ENCODE measurements around the gene MYB.
"Not testable (repeated sequence)": the region's sequence is repeated elsewhere in the genome, so short reads cannot be mapped to it uniquely, and the experiment has no call there.

The MYB gene

DNA sequence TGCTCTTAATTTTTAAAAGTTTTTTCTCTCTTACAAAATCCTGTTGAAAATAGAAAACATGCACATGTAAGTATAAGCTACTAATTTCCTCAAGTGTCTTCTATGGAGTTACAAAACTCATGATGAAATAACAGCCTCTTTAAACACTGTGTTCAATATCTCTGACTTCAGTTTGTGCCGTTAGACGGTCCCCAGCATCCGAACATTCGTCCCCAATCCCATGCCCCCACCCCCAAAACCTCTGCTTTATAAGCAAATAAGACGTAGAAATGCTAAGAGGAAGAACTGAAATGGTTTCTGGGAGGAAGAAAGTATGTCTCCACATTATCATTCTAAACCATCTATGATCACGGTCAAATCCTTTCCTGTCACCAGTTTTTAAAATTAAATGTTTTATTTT lies 31.7 kb upstream of the MYB start:
- DNase-seq = no peak
- Histone ChIP-seq H3K36me3 (replicated peaks) (no peaks in the 10 kb centered on the region), H3K27ac (no peak overlapping the region), H3K4me3 (ENCODE audit: low read depth, low read length) (no peak overlapping the region), H3K27me3 (replicated peaks) (no peaks in the 10 kb centered on the region)
- TF ChIP-seq, protein P1, sequence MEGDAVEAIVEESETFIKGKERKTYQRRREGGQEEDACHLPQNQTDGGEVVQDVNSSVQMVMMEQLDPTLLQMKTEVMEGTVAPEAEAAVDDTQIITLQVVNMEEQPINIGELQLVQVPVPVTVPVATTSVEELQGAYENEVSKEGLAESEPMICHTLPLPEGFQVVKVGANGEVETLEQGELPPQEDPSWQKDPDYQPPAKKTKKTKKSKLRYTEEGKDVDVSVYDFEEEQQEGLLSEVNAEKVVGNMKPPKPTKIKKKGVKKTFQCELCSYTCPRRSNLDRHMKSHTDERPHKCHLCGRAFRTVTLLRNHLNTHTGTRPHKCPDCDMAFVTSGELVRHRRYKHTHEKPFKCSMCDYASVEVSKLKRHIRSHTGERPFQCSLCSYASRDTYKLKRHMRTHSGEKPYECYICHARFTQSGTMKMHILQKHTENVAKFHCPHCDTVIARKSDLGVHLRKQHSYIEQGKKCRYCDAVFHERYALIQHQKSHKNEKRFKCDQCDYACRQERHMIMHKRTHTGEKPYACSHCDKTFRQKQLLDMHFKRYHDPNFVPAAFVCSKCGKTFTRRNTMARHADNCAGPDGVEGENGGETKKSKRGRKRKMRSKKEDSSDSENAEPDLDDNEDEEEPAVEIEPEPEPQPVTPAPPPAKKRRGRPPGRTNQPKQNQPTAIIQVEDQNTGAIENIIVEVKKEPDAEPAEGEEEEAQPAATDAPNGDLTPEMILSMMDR (IDR thresholded peaks at IDR 0.05; ENCODE audit: low read depth, low read length, missing control alignments) = no peak
- in situ Hi-C loops (cut with HindIII; ENCODE audit: low pct_ligation_motif_present, low sequenced_read_pairs) = no loop called here

DNA sequence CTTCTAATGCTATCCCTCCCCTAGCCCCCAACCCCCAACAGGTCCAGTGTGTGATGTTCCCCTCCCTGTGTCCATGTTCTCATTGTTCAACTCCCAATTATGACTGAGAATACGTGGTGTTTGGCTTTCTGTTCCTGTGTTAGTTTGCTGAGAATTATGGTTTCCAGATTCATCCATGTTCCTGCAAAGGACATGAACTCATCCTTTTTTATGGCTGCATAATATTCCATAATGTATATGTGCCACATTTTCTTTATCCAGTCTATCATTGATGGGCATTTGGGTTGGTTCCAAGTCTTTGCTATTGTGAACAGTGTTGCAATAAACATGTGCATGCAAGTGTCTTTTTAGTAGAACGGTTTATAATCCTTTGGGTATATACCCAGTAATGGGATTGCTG lies 30.6 kb upstream of the MYB start:
- H3K36me3 ChIP-seq (replicated peaks); in situ Hi-C loops (cut with HindIII; ENCODE audit: low pct_ligation_motif_present, low sequenced_read_pairs); H3K27me3 ChIP-seq (replicated peaks); H3K27ac ChIP-seq; H3K4me3 ChIP-seq (ENCODE audit: low read depth, low read length); DNase-seq: not testable (repeated sequence)

DNA sequence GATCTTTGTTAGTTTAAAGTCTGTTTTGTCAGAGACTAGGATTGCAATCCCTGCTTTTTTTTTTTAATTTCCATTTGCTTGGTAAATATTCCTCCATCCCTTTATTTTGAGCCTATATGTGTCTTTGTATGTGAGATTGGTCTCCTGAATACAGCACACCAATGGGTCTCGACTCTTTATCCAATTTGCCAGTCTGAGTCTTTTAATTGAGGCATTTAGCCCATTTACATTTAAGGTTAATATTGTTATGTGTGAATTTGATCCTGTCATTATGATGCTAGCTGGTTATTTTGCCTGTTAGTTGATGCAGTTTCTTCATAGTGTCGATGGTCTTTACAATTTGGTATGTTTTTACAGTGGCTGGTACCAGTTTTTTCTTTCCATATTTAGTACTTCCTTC lies 27.0 kb upstream of the MYB start:
- H3K27me3 ChIP-seq (replicated peaks); in situ Hi-C loops (cut with HindIII; ENCODE audit: low pct_ligation_motif_present, low sequenced_read_pairs); H3K27ac ChIP-seq; H3K4me3 ChIP-seq (ENCODE audit: low read depth, low read length); DNase-seq; H3K36me3 ChIP-seq (replicated peaks): not testable (repeated sequence)

DNA sequence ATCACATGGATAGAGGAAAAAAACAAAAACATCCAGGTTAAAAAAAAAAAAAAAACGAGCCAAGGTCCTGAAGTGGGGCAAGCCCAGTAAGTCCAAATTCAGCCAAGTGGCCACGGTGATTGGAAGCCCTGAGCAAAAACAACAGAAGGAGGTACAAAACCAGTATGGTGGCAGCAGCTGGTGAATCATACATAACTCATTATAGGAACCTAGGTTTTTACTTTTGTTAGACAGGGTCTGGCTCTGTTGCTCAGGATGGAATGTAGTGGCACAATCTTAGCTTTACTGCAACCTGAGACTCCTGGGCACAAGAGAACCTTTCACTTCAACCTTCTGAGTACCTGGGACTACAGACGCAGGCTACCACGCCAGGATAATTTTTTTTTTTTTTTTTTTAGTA lies 22.7 kb upstream of the MYB start:
- TF ChIP-seq, protein P1 (IDR thresholded peaks at IDR 0.05; ENCODE audit: low read depth, low read length, missing control alignments) = no peak
- H3K27me3 ChIP-seq (replicated peaks) = no peaks in the 10 kb centered on the region
- H3K36me3 ChIP-seq (replicated peaks) = no peaks in the 10 kb centered on the region
- in situ Hi-C loops (cut with HindIII; ENCODE audit: low pct_ligation_motif_present, low sequenced_read_pairs) = no loop called here
- no peak for DNase-seq
- no peak overlapping the region for H3K4me3 ChIP-seq (ENCODE audit: low read depth, low read length)
- H3K27ac ChIP-seq = no peak overlapping the region

DNA sequence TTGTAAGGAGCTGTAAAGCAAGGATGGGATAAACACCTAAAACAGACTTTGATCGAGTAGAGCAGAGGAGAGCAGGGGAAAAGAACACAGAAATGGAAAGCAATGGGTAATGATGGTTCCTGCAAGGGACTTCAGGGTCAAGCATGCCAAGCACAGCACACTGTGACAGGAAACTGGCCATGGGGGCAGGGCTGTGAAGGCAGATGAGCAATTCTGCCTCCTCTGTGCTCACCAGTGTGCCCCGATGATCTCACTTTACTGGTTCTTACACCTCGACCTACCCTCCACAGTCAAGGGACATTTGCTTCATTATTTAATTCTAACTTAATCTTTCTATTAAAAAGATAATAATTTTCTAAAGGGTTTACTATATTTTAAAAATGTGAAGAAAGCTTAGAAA lies 21.6 kb upstream of the MYB start:
- in situ Hi-C loops (cut with HindIII; ENCODE audit: low pct_ligation_motif_present, low sequenced_read_pairs) = no loop called here
- no peaks in the 10 kb centered on the region for H3K27me3 ChIP-seq (replicated peaks)
- no peak overlapping the region for H3K27ac ChIP-seq
- TF ChIP-seq, protein P1 (IDR thresholded peaks at IDR 0.05; ENCODE audit: low read depth, low read length, missing control alignments) = no peak
- H3K4me3 ChIP-seq (ENCODE audit: low read depth, low read length) = no peak overlapping the region
- H3K36me3 ChIP-seq (replicated peaks) = no peaks in the 10 kb centered on the region
- no peak for DNase-seq

DNA sequence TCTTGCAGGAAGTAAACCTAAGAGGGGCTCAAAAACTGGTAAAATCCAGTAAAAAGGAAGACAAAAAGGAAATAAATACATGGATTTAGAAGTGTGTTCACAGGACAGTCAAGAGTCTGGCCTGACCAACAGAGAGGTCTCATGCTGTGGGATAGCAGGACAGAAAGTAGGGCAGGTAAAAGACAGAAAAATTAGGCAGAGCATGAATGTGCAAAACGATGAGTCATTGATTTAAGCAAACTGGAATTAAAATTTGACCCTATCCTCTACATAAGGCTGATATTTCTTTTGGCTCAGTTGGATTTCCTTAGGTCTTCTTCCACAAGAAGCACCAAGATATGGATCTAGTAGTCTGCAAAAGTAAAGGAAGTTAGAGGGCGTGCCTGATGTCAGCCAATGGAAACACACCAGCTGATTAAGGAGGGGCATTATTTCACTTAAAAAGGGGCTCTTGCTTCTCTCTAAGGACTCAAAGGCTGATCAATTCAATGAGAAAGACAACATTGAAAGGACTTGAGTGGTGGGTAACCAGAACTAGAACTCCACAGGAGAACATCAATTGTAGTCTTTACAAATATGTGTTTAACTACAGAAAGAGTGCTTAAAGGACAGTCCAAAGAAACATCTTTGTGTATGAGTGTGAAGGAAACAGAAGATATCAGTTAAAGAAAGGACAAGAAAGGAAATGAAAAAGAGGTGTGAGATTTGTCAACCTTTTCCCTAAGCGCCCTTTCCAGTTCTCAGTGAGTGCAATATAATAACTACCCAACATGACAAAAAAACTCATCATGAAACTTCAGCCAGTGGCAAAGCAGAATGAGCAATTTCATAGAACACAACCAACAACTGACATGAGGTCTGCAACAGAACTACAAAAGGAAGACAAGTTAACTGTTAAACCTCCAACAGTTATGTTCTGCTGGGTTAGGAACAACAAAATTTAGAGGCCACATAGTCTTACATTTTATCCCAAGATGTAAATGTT lies 19.4 kb upstream of the MYB start:
- no peak overlapping the region for H3K4me3 ChIP-seq (ENCODE audit: low read depth, low read length)
- no peaks in the 10 kb centered on the region for H3K27me3 ChIP-seq (replicated peaks)
- no peak for DNase-seq
- H3K27ac ChIP-seq = no peak overlapping the region
- TF ChIP-seq, protein P1 (IDR thresholded peaks at IDR 0.05; ENCODE audit: low read depth, low read length, missing control alignments) = no peak
- in situ Hi-C loops (cut with HindIII; ENCODE audit: low pct_ligation_motif_present, low sequenced_read_pairs) = no loop called here
- no peaks in the 10 kb centered on the region for H3K36me3 ChIP-seq (replicated peaks)
